ENCODE measurements around the gene CAPN12.
"Not testable (repeated sequence)": the region's sequence is repeated elsewhere in the genome, so short reads cannot be mapped to it uniquely, and the experiment has no call there.

Gene CAPN12

GRCh38 chr19:38785187-38785699, 41.0 kb upstream of the CAPN12 start:
- no peak for DNase-seq (ENCODE audit: insufficient read length, low spot score)
- TF ChIP-seq POU2F2 (IDR thresholded peaks at IDR 0.05; ENCODE audit: low read depth, low read length) (no peak), SPI1 (IDR thresholded peaks at IDR 0.05; ENCODE audit: low read depth, low read length) (no peak), PAX5 (IDR thresholded peaks at IDR 0.05; ENCODE audit: insufficient read depth, low read length, severe bottlenecking) (no peak), POLR2AphosphoS5 (IDR thresholded peaks at IDR 0.05; ENCODE audit: low read depth, low read length) (no peak), POLR2A (IDR thresholded peaks at IDR 0.05; ENCODE audit: low read depth, low read length) (no peak), TAF1 (IDR thresholded peaks at IDR 0.05; ENCODE audit: low read depth, low read length) (no peak)
- FAIRE-seq = no peak

GRCh38 chr19:38784224-38784623, 40.0 kb upstream of the CAPN12 start:
- TF ChIP-seq POU2F2 (IDR thresholded peaks at IDR 0.05; ENCODE audit: low read depth, low read length) = no peak
- no peak for TF ChIP-seq POLR2AphosphoS5 (IDR thresholded peaks at IDR 0.05; ENCODE audit: low read depth, low read length)
- TF ChIP-seq PAX5 (IDR thresholded peaks at IDR 0.05; ENCODE audit: insufficient read depth, low read length, severe bottlenecking) = no peak
- TF ChIP-seq POLR2A (IDR thresholded peaks at IDR 0.05; ENCODE audit: low read depth, low read length) = no peak
- no peak for TF ChIP-seq SPI1 (IDR thresholded peaks at IDR 0.05; ENCODE audit: low read depth, low read length)
- no peak for TF ChIP-seq TAF1 (IDR thresholded peaks at IDR 0.05; ENCODE audit: low read depth, low read length)
- no peak for DNase-seq (ENCODE audit: insufficient read length, low spot score)
- no peak for FAIRE-seq

GRCh38 chr19:38782212-38782611, 37.9 kb upstream of the CAPN12 start:
- not testable (repeated sequence) for DNase-seq (ENCODE audit: insufficient read length, low spot score); FAIRE-seq

GRCh38 chr19:38781058-38781457, 36.8 kb upstream of the CAPN12 start:
- FAIRE-seq (no peak), DNase-seq (ENCODE audit: insufficient read length, low spot score) (no peak)
- no peak for TF ChIP-seq SPI1 (IDR thresholded peaks at IDR 0.05; ENCODE audit: low read depth, low read length)
- no peak for TF ChIP-seq POU2F2 (IDR thresholded peaks at IDR 0.05; ENCODE audit: low read depth, low read length)
- TF ChIP-seq POLR2AphosphoS5 (IDR thresholded peaks at IDR 0.05; ENCODE audit: low read depth, low read length) = no peak
- TF ChIP-seq TAF1 (IDR thresholded peaks at IDR 0.05; ENCODE audit: low read depth, low read length) = no peak
- TF ChIP-seq POLR2A (IDR thresholded peaks at IDR 0.05; ENCODE audit: low read depth, low read length) = no peak
- no peak for TF ChIP-seq PAX5 (IDR thresholded peaks at IDR 0.05; ENCODE audit: insufficient read depth, low read length, severe bottlenecking)

DNA sequence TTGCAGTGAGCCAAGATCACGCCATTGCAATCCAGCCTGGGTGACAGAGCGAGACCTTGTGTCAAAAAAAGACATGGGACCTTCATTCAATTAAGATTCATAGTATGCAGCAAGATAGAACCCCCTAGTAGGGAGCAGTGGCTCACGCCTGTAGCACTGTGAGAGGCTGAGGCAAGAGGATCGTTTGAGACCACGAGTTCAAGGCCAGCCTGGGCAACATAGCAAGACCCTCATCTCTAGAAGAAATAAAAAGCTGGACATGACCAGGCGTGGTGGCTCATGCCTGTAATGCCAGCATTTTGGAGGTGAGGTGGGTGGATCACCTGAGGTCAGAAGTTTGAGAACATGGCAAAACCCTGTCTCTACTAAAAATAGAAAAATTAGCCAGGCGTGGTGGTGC, 36.2 kb upstream of the CAPN12 start:
- no peak for FAIRE-seq
- no peak for DNase-seq (ENCODE audit: insufficient read length, low spot score)
- TF ChIP-seq SPI1 (IDR thresholded peaks at IDR 0.05; ENCODE audit: low read depth, low read length) = no peak
- no peak for TF ChIP-seq PAX5 (IDR thresholded peaks at IDR 0.05; ENCODE audit: insufficient read depth, low read length, severe bottlenecking)
- TF ChIP-seq TAF1 (IDR thresholded peaks at IDR 0.05; ENCODE audit: low read depth, low read length) = no peak
- no peak for TF ChIP-seq POLR2A (IDR thresholded peaks at IDR 0.05; ENCODE audit: low read depth, low read length)
- TF ChIP-seq POLR2AphosphoS5 (IDR thresholded peaks at IDR 0.05; ENCODE audit: low read depth, low read length) = no peak
- no peak for TF ChIP-seq POU2F2 (IDR thresholded peaks at IDR 0.05; ENCODE audit: low read depth, low read length)

- FAIRE-seq (no peak), DNase-seq (ENCODE audit: insufficient read length, low spot score) (no peak)
- TF ChIP-seq POLR2A (IDR thresholded peaks at IDR 0.05; ENCODE audit: low read depth, low read length) = no peak
- TF ChIP-seq PAX5 (IDR thresholded peaks at IDR 0.05; ENCODE audit: insufficient read depth, low read length, severe bottlenecking) = no peak
- TF ChIP-seq SPI1 (IDR thresholded peaks at IDR 0.05; ENCODE audit: low read depth, low read length) = no peak
- TF ChIP-seq TAF1 (IDR thresholded peaks at IDR 0.05; ENCODE audit: low read depth, low read length) = no peak
Observed at GRCh38 chr19:38778733-38779132, 34.5 kb upstream of the CAPN12 start.

- FAIRE-seq = no peak
Observed at GRCh38 chr19:38774181-38774950, 30.1 kb upstream of the CAPN12 start.

GRCh38 chr19:38773469-38774177, 29.3 kb upstream of the CAPN12 start, which contains the start of gene LGALS7:
TSS of gene LGALS7 (minus strand) at chr19:38773517. CDS start at chr19:38773492, 25 bp downstream.
- no peak for DNase-seq (ENCODE audit: insufficient read length, low spot score)
- TF ChIP-seq POLR2A (IDR thresholded peaks at IDR 0.05; ENCODE audit: low read depth, low read length) = no peak
- TF ChIP-seq PAX5 (IDR thresholded peaks at IDR 0.05; ENCODE audit: insufficient read depth, low read length, severe bottlenecking) = no peak
- TF ChIP-seq POLR2AphosphoS5 (IDR thresholded peaks at IDR 0.05; ENCODE audit: low read depth, low read length) = no peak
- no peak for TF ChIP-seq POU2F2 (IDR thresholded peaks at IDR 0.05; ENCODE audit: low read depth, low read length)
- no peak for TF ChIP-seq SPI1 (IDR thresholded peaks at IDR 0.05; ENCODE audit: low read depth, low read length)
- TF ChIP-seq TAF1 (IDR thresholded peaks at IDR 0.05; ENCODE audit: low read depth, low read length) = no peak
- no peak for FAIRE-seq

More at GRCh38 chr19:38774181-38774950, 30.1 kb upstream of the CAPN12 start:
- no peak for DNase-seq (ENCODE audit: insufficient read length, low spot score)
- TF ChIP-seq POLR2A (IDR thresholded peaks at IDR 0.05; ENCODE audit: low read depth, low read length) (no peak), PAX5 (IDR thresholded peaks at IDR 0.05; ENCODE audit: insufficient read depth, low read length, severe bottlenecking) (no peak), TAF1 (IDR thresholded peaks at IDR 0.05; ENCODE audit: low read depth, low read length) (no peak), POLR2AphosphoS5 (IDR thresholded peaks at IDR 0.05; ENCODE audit: low read depth, low read length) (no peak), POU2F2 (IDR thresholded peaks at IDR 0.05; ENCODE audit: low read depth, low read length) (no peak), SPI1 (IDR thresholded peaks at IDR 0.05; ENCODE audit: low read depth, low read length) (no peak)

- not testable (repeated sequence) for FAIRE-seq
Observed at GRCh38 chr19:38771569-38771968, 27.3 kb upstream of the CAPN12 start.

GRCh38 chr19:38770949-38771275, 26.6 kb upstream of the CAPN12 start:
- not testable (repeated sequence) for DNase-seq (ENCODE audit: insufficient read length, low spot score)
- peak; percentile 100 for FAIRE-seq

More at GRCh38 chr19:38771569-38771968, 27.3 kb upstream of the CAPN12 start:
- not testable (repeated sequence) for DNase-seq (ENCODE audit: insufficient read length, low spot score)

DNA sequence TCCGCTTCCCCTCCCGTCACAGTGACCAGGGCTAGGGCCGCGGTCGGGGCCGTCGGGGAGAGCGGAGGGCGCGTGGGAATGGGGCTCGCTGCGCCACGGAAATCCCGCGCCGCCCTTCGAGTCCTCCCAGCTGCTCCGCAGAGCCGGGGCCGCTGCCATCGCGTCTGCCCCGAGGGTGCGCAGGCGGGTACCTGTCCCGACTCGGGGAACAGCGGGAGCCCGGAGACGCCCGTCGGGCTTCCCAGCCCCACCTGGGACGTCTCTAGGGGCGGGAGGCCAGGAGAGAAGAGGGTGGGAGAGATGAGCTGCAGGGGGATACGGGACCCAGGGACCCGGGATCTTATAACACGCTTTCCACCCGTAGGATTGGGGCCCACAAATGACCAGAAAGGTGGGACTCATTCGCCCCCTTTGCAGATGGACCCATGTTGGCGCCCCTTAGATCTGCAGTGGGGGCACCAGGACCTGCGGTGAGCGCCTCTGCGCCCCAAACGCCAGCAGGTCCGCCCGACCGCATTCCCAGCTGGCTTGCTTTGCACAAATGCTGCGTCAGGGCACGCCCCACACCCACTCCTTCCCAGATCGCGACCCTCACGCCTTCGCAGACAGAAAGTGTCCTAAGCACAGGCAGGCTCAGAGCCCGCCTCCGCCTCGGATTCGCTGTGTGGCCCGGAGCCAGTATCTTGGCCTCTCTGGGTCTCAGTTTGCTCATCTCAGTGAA, 26.1 kb upstream of the CAPN12 start:
- not testable (repeated sequence) for DNase-seq (ENCODE audit: insufficient read length, low spot score); FAIRE-seq
